Measurements from ENCODE around the gene CYP1B1.

- TF ChIP-seq CTCF (IDR thresholded peaks at IDR 0.05) (no peak), POLR2A (IDR thresholded peaks at IDR 0.05) (no peak)
Observed at GRCh38 chr2:38037325-38037724, 38.6 kb downstream of the CYP1B1 start.

Measured in prostate gland (tissue), 2 donors.